HUES48 (cell line): ENCODE data around the gene PEAK1.
A peak's percentile ranks its signal among the peaks of the same experiment; 100 is the strongest.

Experiments
- H3K27ac ChIP-seq: one replicate; pipeline ENCODE4 v1.7.0; 2013; ENCODE audit warnings: low read depth, low read length, inconsistent platforms
- H3K27me3 ChIP-seq: 2 replicates; pipeline ENCODE4 v1.6.1; 2013; ENCODE audit warnings: mild to moderate bottlenecking, low read length; ENCODE audit not compliant: control insufficient read depth, insufficient read depth
- H3K36me3 ChIP-seq: 2 replicates; pipeline ENCODE4 v1.6.1; 2013; ENCODE audit warnings: low read length; ENCODE audit not compliant: control insufficient read depth, insufficient read depth
- H3K4me1 ChIP-seq: 2 replicates; pipeline ENCODE4 v1.6.1; 2013; ENCODE audit warnings: mild to moderate bottlenecking, low read length; ENCODE audit not compliant: control insufficient read depth, insufficient read depth
- H3K4me3 ChIP-seq: 2 replicates; pipeline ENCODE4 v1.5.1; 2013; ENCODE audit warnings: mild to moderate bottlenecking, low read depth, low read length
- H3K9ac ChIP-seq: 2 replicates; pipeline ENCODE4 v1.6.1; 2013; ENCODE audit warnings: mild to moderate bottlenecking, low read depth, low read length, moderate library complexity
- H3K9me3 ChIP-seq: 2 replicates; pipeline ENCODE4 v1.6.1; 2013; ENCODE audit warnings: low read length; ENCODE audit not compliant: control insufficient read depth, insufficient read depth

Gene PEAK1

GRCh38 chr15:77091097-77091496 lies 328.8 kb downstream of the PEAK1 start:
- Histone ChIP-seq H3K27me3 (no peaks in the 10 kb centered on the region), H3K4me1 (no peaks in the 10 kb centered on the region), H3K36me3 (no peaks in the 10 kb centered on the region), H3K4me3 (no peak overlapping the region), H3K9me3 (no peaks in the 10 kb centered on the region), H3K27ac (no peak overlapping the region), H3K9ac (no peak overlapping the region)

DNA sequence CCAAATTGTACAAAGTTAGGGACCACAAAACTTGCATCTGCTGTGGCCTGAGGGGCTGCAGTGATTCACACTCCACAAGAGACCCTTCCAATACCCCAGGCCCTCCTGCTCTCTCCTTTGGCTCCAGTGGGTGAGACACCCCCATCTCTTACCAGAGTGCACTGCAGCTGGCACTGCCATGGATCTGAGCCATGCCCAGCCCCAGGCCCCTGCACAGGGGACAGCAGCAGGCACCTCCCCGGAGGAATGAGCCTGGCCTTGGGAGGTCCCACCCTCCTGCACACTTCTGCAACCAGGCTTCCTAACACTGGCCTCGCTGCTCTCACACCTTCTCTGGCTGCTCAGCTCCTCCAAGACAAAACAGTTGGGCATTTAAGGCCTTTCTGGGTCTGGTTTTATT lies 332.7 kb downstream of the PEAK1 start:
- no peaks in the 10 kb centered on the region for H3K27me3 ChIP-seq
- H3K27ac ChIP-seq = no peak overlapping the region
- no peak overlapping the region for H3K9ac ChIP-seq
- no peaks in the 10 kb centered on the region for H3K4me1 ChIP-seq
- H3K36me3 ChIP-seq = no peaks in the 10 kb centered on the region
- H3K9me3 ChIP-seq = no peaks in the 10 kb centered on the region
- no peak overlapping the region for H3K4me3 ChIP-seq

DNA sequence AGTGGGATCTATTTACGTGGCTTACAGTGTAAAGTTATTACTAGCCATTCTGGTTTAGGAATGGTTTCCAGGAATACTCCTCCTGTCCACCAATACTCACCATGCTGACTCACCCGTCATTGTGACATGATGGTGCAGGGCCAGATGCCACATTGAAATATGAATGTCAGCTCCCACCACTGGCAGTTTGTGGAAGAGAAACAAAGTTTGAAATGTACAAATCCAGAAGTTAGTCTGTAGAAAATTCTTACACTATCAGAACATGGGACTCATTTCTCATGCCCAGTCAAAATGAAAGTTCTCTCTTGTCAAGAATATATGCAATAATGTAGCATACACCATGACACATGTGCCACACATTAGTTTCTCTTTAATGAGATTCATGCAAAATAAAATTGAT lies 334.6 kb downstream of the PEAK1 start:
- Histone ChIP-seq H3K9ac (no peak overlapping the region), H3K4me1 (no peaks in the 10 kb centered on the region), H3K27me3 (no peaks in the 10 kb centered on the region), H3K36me3 (no peaks in the 10 kb centered on the region), H3K27ac (no peak overlapping the region), H3K4me3 (no peak overlapping the region), H3K9me3 (no peaks in the 10 kb centered on the region)

- Histone ChIP-seq H3K4me3 (no peak overlapping the region), H3K9ac (no peak overlapping the region), H3K9me3 (no peaks in the 10 kb centered on the region), H3K27me3 (no peaks in the 10 kb centered on the region), H3K27ac (no peak overlapping the region), H3K36me3 (no peaks in the 10 kb centered on the region), H3K4me1 (no peaks in the 10 kb centered on the region)
These were observed 335.5 kb downstream of the PEAK1 start for GRCh38 chr15:77084436-77084835.

DNA sequence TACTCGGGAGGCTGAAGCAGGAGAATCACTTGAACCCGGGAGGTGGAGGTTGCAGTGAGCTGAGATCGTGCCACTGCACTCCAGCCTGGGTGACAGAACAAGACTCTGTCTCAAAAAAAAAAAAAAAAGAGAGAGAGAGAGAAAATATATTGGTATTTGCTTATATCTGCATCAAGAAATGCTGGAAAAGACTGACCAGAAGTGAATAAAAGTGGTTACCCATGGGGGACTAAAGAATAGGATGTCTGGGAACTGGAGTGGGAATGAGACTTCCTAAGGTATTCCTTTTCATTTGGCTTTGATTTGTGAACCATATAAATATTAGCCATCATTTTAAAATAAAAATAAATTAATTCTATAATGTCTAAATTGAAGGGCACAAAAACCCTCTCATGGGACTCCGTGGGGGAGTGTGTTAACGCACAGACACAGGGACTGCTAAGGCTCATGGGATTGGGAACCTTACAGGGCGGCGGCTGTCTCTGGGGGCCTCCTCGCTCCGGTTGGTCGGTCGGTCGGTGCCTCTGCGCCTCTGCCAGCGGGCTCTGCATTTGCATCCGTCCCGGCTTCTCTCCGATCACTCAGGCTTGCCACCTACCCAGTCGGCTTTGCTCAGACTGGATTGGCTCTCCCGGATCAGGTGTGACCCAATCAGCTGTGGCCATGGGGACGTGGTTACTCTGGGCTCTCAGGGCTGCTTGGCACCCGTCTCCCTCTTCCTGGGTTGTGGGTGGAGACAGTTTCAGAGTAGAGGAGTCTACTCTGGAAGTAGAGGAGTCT lies 336.3 kb downstream of the PEAK1 start:
- Histone ChIP-seq H3K4me1 (no peaks in the 10 kb centered on the region), H3K9ac (no peak overlapping the region), H3K9me3 (no peaks in the 10 kb centered on the region), H3K36me3 (no peaks in the 10 kb centered on the region), H3K4me3 (peak overlapping the region; percentile 11; the same call in 1 of the 2 replicates), H3K27ac (no peak overlapping the region), H3K27me3 (no peaks in the 10 kb centered on the region)

DNA sequence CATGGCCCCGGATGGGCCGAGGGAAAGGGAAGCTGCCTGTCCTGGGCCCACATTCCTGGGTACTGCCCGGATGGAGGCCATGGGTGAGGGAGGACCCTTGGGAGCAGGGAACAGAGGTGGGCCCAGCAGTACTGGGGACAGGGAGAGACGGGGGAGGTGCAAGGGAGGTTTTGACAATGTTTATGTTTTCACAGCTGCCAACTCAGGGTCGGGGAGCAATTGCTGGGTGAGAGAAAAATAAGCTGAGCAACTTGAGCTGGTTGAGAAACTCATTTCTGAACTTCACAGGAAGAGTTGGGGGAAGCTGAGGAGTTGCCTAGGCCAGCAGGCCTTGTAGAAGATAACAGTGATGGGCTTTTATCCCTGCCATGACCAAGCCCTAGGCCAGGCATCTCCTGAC lies 337.9 kb downstream of the PEAK1 start:
- no peaks in the 10 kb centered on the region for H3K36me3 ChIP-seq
- H3K9me3 ChIP-seq = no peaks in the 10 kb centered on the region
- no peak overlapping the region for H3K9ac ChIP-seq
- H3K27ac ChIP-seq = no peak overlapping the region
- H3K4me1 ChIP-seq = no peaks in the 10 kb centered on the region
- H3K27me3 ChIP-seq = no peaks in the 10 kb centered on the region
- H3K4me3 ChIP-seq = no peak overlapping the region

GRCh38 chr15:77076323-77076915 lies 343.5 kb downstream of the PEAK1 start:
- H3K27me3 ChIP-seq = no peaks in the 10 kb centered on the region; the same call in 1 of the 2 replicates
- no peaks in the 10 kb centered on the region for H3K9me3 ChIP-seq
- H3K4me1 ChIP-seq = 0 out of 2 replicates have a peak, but pooled peaks cover under 1% of the 10 kb centered on the region
- no peak overlapping the region for H3K4me3 ChIP-seq
- H3K27ac ChIP-seq = no peak overlapping the region
- H3K9ac ChIP-seq = no peak overlapping the region
- H3K36me3 ChIP-seq = no peaks in the 10 kb centered on the region

GRCh38 chr15:77075528-77075927 lies 344.4 kb downstream of the PEAK1 start:
- Histone ChIP-seq H3K9me3 (no peaks in the 10 kb centered on the region), H3K36me3 (no peaks in the 10 kb centered on the region), H3K4me1 (0 out of 2 replicates have a peak, but pooled peaks cover 4% of the 10 kb centered on the region), H3K27me3 (no peaks in the 10 kb centered on the region; the same call in 1 of the 2 replicates), H3K4me3 (no peak overlapping the region), H3K27ac (no peak overlapping the region), H3K9ac (no peak overlapping the region)

GRCh38 chr15:77074350-77074749 lies 345.6 kb downstream of the PEAK1 start:
- no peaks in the 10 kb centered on the region for H3K9me3 ChIP-seq
- H3K4me3 ChIP-seq = no peak overlapping the region
- 0 out of 2 replicates have a peak, but pooled peaks cover under 1% of the 10 kb centered on the region for H3K36me3 ChIP-seq
- H3K27me3 ChIP-seq = peaks cover 4% of the 10 kb centered on the region
- H3K27ac ChIP-seq = no peak overlapping the region
- H3K9ac ChIP-seq = no peak overlapping the region
- H3K4me1 ChIP-seq = peaks cover 12% of the 10 kb centered on the region

GRCh38 chr15:77071305-77072223 lies 348.3 kb downstream of the PEAK1 start:
- Histone ChIP-seq H3K4me1 (peaks cover 12% of the 10 kb centered on the region), H3K9ac (no peak overlapping the region), H3K27me3 (peaks cover 4% of the 10 kb centered on the region), H3K9me3 (no peaks in the 10 kb centered on the region), H3K4me3 (peak overlapping the region; percentile 78; the same call in 1 of the 2 replicates), H3K27ac (no peak overlapping the region), H3K36me3 (peaks cover 9% of the 10 kb centered on the region; the same call in 1 of the 2 replicates)
